Hematopoietic multipotent progenitor cell (in vitro differentiated cells): ENCODE data around the gene INSIG1. TPM values are rescaled to one million over a fixed set of nuclear protein-coding genes. Genes with fewer than 3 reads are reported as not detected.

Source experiments
- total RNA-seq: library from RNA; depleted of rRNA; stranded (reverse); fragments of >200 nt; gene quantifications from one replicate; pipeline ENCODE4 v1.2.3, GENCODE V29; 2012

Gene INSIG1
- total RNA-seq, 1 donor: 95.9 TPM

Other genes starting within 250 kb of the INSIG1 start
- under 0.01 TPM for gene HTR5A, start 227.6 kb upstream of the INSIG1 start, total RNA-seq
- not detected for gene EN2, start 160.3 kb downstream of the INSIG1 start, total RNA-seq
- gene CNPY1, start 248.7 kb downstream of the INSIG1 start, total RNA-seq: not detected